WERI-Rb-1 (cell line): ENCODE measurements around the gene ASIC2.

Source experiments
- DNase-seq: peaks from one replicate; pipeline ENCODE4 v3.0.0-alpha.2; 2020
- H3K27ac ChIP-seq: fragments of 250-450 bp; sonication (Bioruptor Pico); 2 replicates; pipeline ENCODE4 v1.5.1; 2020; ENCODE audit warnings: mild to moderate bottlenecking, moderate library complexity
- H3K27me3 ChIP-seq: fragments of 250-450 bp; sonication (Bioruptor Pico); 2 replicates; pipeline ENCODE4 v1.5.1; 2021; ENCODE audit warnings: mild to moderate bottlenecking, low read depth, moderate library complexity; ENCODE audit not compliant: insufficient read depth, severe bottlenecking
- H3K36me3 ChIP-seq: fragments of 250-450 bp; sonication (Bioruptor Pico); 2 replicates; pipeline ENCODE4 v1.5.1; 2020; ENCODE audit warnings: mild to moderate bottlenecking, moderate library complexity
- H3K4me3 ChIP-seq: 2 replicates; pipeline ENCODE4 v1.5.1; 2011; ENCODE audit warnings: low read depth, mild to moderate bottlenecking, control low read depth, low read length
- H3K9me3 ChIP-seq: fragments of 250-450 bp; sonication (Bioruptor Pico); 2 replicates; pipeline ENCODE4 v1.5.1; 2021; ENCODE audit warnings: mild to moderate bottlenecking, moderate library complexity; ENCODE audit not compliant: severe bottlenecking
- TF ChIP-seq, protein P1 (sequence below): IDR thresholded peaks from 2 replicates; pipeline ENCODE4 v1.5.1; 2011; ENCODE audit warnings: low read depth, mild to moderate bottlenecking, control low read depth, inconsistent platforms, low read length

ASIC2 gene

DNA sequence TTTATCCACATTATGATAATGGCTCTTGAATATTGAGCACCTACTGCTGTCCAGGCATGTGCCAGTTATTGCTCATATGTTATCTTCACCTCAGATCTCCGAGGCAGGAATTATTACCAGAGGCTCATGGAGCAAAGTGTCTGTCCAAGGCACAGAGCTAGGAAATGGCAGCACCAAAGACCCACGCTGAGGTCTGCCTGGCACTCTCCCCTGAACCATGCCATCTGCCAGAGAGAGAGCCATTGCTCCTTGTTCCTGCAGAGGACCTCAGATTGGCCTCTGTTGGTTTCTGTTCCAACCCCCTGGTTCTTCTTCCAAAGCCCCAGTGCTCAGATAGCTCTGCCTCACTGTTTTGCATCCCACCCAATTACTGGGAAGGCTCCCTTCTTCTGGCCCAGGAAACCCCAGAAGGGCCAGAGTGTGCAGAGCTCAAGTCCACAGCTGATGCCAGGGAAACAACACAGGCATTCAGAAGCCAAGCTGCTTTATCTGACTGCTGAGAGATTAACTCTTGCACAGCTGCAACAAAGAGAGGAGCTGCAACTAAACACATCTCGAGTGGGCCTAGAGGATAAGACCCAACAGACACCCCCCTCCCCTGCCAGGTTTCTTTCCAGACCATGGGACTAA is 5.9 kb downstream of the ASIC2 start:
- DNase-seq: no peak
- no peak overlapping the region for H3K4me3 ChIP-seq
- TF ChIP-seq, protein P1, sequence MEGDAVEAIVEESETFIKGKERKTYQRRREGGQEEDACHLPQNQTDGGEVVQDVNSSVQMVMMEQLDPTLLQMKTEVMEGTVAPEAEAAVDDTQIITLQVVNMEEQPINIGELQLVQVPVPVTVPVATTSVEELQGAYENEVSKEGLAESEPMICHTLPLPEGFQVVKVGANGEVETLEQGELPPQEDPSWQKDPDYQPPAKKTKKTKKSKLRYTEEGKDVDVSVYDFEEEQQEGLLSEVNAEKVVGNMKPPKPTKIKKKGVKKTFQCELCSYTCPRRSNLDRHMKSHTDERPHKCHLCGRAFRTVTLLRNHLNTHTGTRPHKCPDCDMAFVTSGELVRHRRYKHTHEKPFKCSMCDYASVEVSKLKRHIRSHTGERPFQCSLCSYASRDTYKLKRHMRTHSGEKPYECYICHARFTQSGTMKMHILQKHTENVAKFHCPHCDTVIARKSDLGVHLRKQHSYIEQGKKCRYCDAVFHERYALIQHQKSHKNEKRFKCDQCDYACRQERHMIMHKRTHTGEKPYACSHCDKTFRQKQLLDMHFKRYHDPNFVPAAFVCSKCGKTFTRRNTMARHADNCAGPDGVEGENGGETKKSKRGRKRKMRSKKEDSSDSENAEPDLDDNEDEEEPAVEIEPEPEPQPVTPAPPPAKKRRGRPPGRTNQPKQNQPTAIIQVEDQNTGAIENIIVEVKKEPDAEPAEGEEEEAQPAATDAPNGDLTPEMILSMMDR: no peak
- peaks cover 27% of the 10 kb centered on the region for H3K27me3 ChIP-seq
- H3K27ac ChIP-seq: no peak overlapping the region
- H3K9me3 ChIP-seq: no peaks in the 10 kb centered on the region
- H3K36me3 ChIP-seq: no peaks in the 10 kb centered on the region

GRCh38 chr17:33285413-33285812 is 7.7 kb downstream of the ASIC2 start:
- no peaks in the 10 kb centered on the region for H3K36me3 ChIP-seq
- TF ChIP-seq, protein P1: no peak
- no peak for DNase-seq
- no peak overlapping the region for H3K27ac ChIP-seq
- peaks cover 22% of the 10 kb centered on the region for H3K27me3 ChIP-seq
- H3K4me3 ChIP-seq: no peak overlapping the region
- H3K9me3 ChIP-seq: no peaks in the 10 kb centered on the region

DNA sequence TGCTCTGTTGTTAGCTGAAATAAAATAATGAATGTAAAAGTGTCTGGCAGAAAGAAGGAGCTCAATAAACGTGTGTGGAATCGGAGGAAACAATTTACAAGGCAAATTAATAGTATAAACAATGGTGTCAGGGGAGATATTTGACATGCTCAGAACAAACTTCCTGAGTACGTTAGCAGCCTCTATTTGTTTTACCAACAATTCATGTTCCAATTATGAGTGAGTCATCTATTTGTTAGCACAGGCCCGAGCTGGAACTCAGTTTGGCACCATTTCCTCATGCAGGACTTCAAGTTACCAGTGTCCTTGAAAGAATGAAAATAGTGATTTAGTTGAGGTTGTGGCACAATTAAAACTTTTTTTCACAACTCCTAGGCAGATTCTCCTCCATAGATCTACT is 9.1 kb downstream of the ASIC2 start:
- Histone ChIP-seq H3K4me3 (no peak overlapping the region), H3K27me3 (peaks cover 20% of the 10 kb centered on the region), H3K9me3 (no peaks in the 10 kb centered on the region), H3K36me3 (no peaks in the 10 kb centered on the region), H3K27ac (no peak overlapping the region)
- TF ChIP-seq, protein P1: no peak
- no peak for DNase-seq

DNA sequence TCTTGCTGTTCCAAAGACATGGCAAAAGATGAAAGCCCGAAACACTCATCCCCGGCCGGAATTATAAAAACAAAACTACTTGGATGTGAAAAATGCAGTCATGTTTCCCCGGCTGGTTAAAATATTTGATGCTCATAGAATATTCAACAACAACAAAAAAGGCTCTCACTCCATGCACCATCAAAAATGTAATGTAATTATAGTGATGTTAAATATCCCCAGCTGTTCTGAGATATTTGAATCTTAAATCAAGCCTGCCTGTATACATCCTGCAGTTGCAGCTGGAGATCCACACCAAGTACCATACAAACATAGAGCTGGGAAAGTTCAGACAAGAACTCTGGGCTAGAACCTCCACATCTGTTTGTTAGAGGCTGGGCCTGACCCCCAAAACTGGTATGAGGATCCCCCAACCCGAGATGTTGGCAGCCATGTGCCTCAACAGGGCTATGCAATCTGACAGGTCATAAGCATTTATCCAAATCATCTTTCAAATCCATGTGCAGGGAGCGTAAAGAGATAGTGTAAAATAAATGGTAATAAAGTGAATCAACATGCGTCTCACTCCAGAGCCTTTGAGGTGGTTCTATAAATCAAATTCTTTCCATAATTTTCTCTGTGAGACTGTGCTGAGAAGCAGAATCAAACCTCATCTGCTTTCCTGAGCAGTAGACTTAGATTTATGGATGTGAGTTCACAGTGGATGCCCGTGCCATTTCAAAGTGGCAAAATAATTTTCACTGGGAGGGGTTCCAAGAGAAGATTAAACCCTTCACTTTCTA is 12.7 kb downstream of the ASIC2 start:
- Histone ChIP-seq H3K27ac (no peak overlapping the region), H3K27me3 (peaks cover 32% of the 10 kb centered on the region), H3K9me3 (no peaks in the 10 kb centered on the region), H3K4me3 (no peak overlapping the region), H3K36me3 (no peaks in the 10 kb centered on the region)
- TF ChIP-seq, protein P1: no peak
- DNase-seq: no peak

- no peak for DNase-seq
- Histone ChIP-seq H3K9me3 (no peaks in the 10 kb centered on the region), H3K36me3 (no peaks in the 10 kb centered on the region), H3K27ac (no peak overlapping the region), H3K27me3 (peaks cover 38% of the 10 kb centered on the region), H3K4me3 (no peak overlapping the region)
- TF ChIP-seq, protein P1: no peak
These were observed 15.5 kb downstream of the ASIC2 start for GRCh38 chr17:33277436-33278100.
